ENCODE results near the gene SPON1.
"Not testable (repeated sequence)": the region's sequence is repeated elsewhere in the genome, so short reads cannot be mapped to it uniquely, and the experiment has no call there.

Gene SPON1

DNA sequence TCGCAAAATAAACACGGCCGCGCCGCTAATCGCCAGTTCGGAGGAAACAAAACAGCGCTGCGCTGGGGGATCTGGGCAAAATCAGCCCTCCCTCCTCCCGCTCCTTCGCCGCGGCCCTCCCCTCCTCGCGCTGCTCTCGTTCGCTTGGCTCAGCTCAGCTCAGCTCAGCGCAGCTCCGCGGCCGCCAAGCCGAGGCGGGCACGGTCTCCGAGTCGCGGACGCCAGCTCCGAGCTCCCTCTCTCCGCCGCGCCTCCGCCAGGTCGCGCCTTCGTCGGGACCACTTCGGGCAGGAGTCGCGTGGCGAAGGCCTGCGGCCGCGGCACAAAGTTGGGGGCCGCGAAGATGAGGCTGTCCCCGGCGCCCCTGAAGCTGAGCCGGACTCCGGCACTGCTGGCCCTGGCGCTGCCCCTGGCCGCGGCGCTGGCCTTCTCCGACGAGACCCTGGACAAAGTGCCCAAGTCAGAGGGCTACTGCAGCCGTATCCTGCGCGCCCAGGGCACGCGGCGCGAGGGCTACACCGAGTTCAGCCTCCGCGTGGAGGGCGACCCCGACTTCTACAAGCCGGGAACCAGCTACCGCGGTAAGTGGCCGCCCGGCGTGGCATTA is at the start of gene SPON1:
SPON1 (plus strand) TSS at position 162 of the 607 bp plus-strand sequence; CDS start at position 344, 182 bp downstream.
- Histone ChIP-seq H3K27me3 (ENCODE audit: insufficient read depth, low read length) (peaks cover 82% of the 10 kb centered on the region), H3K4me1 (ENCODE audit: insufficient read depth, low read length) (no peaks in the 10 kb centered on the region), H3K36me3 (ENCODE audit: insufficient read depth, low read length) (no peaks in the 10 kb centered on the region), H2AFZ (ENCODE audit: low read depth, low read length) (peak within 1 kb of the TSS; percentile 44), H3K4me3 (ENCODE audit: low read length) (no peak within 1 kb of the TSS), H3K9me3 (ENCODE audit: low read length) (no peaks in the 10 kb centered on the region)

GRCh38 chr11:13917264-13917663 is 45.3 kb upstream of the SPON1 start:
- no peaks in the 10 kb centered on the region for H3K36me3 ChIP-seq (ENCODE audit: insufficient read depth, low read length)
- no peak overlapping the region for H3K4me3 ChIP-seq (ENCODE audit: low read length)

DNA sequence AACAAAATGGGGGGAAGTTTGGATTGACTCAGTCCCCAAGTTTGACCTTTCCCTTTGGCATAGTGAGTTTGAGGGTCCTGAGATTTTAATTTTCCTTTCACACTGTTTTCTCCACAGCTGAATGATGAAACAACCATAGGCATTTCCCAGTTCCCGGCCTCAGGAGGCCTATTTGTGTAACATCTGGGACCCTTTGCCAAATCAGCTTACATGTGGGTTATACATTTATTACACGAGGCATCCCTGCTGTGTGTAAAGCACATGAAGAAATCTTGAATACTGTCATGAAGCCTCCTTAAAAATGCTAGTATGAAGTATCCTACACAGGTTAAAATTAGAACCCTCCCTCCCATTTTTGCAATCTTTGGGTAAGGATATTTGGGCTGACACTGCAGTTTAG is 44.6 kb upstream of the SPON1 start:
- H3K27me3 ChIP-seq (ENCODE audit: insufficient read depth, low read length), result no peaks in the 10 kb centered on the region

More at GRCh38 chr11:13917264-13917663, 45.3 kb upstream of the SPON1 start:
- Histone ChIP-seq H3K9me3 (ENCODE audit: low read length) (no peaks in the 10 kb centered on the region), H3K4me1 (ENCODE audit: insufficient read depth, low read length) (no peaks in the 10 kb centered on the region), H2AFZ (ENCODE audit: low read depth, low read length) (no peak overlapping the region), H3K27me3 (ENCODE audit: insufficient read depth, low read length) (no peaks in the 10 kb centered on the region)

DNA sequence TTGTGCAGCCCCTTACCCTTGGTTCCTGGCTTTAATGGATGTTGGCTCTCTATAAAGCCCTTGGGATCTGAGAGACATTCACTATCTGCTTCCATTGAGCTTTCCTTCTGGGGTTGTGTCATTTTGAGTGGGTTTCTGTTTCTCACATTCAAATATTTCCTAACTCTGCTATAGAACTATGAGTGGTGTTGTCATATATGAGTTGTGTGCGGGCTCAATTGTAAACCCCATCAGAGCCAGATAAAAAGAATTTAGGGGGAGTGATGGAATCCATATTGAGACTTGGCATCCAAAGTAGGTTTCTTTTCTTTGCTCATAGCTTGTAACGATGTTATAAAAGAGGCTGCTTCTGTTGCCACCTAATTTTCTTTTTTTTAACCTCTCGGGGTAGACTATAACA is 41.8 kb upstream of the SPON1 start:
- H3K36me3 ChIP-seq (ENCODE audit: insufficient read depth, low read length), result no peaks in the 10 kb centered on the region
- no peak overlapping the region for H3K4me3 ChIP-seq (ENCODE audit: low read length)
- H3K27me3 ChIP-seq (ENCODE audit: insufficient read depth, low read length), result no peaks in the 10 kb centered on the region
- no peak overlapping the region for H2AFZ ChIP-seq (ENCODE audit: low read depth, low read length)
- no peaks in the 10 kb centered on the region for H3K4me1 ChIP-seq (ENCODE audit: insufficient read depth, low read length)
- no peaks in the 10 kb centered on the region for H3K9me3 ChIP-seq (ENCODE audit: low read length)

More for the DNA sequence above, 44.6 kb upstream of the SPON1 start:
- no peak overlapping the region for H2AFZ ChIP-seq (ENCODE audit: low read depth, low read length)
- no peaks in the 10 kb centered on the region for H3K4me1 ChIP-seq (ENCODE audit: insufficient read depth, low read length)
- no peaks in the 10 kb centered on the region for H3K36me3 ChIP-seq (ENCODE audit: insufficient read depth, low read length)
- H3K4me3 ChIP-seq (ENCODE audit: low read length), result no peak overlapping the region
- H3K9me3 ChIP-seq (ENCODE audit: low read length), result no peaks in the 10 kb centered on the region

DNA sequence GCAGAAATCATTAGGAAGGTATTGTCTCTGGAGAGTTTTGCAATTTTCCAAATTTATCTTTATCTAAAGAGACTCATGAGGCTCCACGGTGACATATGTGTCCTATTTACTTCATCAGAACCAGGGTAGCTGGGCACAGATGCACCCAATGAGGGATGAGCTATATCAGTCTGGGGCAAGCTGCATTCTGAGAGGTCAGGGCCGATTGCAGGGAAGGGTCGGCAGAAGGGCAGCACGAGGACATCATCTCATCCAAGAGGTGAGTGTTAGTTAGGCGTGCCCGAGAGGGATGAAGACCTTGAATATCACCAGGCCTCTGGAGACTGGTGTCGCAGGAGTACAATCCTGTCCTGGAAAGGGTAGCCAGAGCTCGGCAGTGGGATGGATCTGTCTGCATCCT is 41.0 kb upstream of the SPON1 start:
- Histone ChIP-seq H3K4me1 (ENCODE audit: insufficient read depth, low read length) (no peaks in the 10 kb centered on the region), H3K36me3 (ENCODE audit: insufficient read depth, low read length) (no peaks in the 10 kb centered on the region), H3K9me3 (ENCODE audit: low read length) (no peaks in the 10 kb centered on the region), H3K4me3 (ENCODE audit: low read length) (no peak overlapping the region), H3K27me3 (ENCODE audit: insufficient read depth, low read length) (no peaks in the 10 kb centered on the region), H2AFZ (ENCODE audit: low read depth, low read length) (no peak overlapping the region)

DNA sequence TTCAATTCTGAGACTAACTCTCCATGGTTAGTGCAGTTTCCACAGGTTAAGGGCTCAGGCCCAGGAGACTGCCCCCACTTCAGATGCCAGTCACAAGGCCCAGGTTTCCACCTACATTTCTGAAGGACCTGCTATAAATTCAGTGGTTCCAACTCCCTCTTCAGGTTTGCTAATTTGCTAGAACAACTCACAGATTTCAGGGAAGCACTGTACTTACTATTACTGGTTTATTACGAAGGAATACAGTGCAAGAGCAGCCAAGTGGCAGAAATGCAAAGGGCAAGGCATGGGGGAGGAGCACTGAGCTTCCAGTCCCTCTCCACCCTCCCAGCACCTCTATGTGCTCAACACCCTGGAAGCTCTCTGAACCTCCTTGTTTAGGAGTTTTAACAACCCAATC is 39.3 kb upstream of the SPON1 start:
- H3K36me3 ChIP-seq (ENCODE audit: insufficient read depth, low read length), result no peaks in the 10 kb centered on the region
- no peaks in the 10 kb centered on the region for H3K27me3 ChIP-seq (ENCODE audit: insufficient read depth, low read length)
- no peak overlapping the region for H3K4me3 ChIP-seq (ENCODE audit: low read length)

DNA sequence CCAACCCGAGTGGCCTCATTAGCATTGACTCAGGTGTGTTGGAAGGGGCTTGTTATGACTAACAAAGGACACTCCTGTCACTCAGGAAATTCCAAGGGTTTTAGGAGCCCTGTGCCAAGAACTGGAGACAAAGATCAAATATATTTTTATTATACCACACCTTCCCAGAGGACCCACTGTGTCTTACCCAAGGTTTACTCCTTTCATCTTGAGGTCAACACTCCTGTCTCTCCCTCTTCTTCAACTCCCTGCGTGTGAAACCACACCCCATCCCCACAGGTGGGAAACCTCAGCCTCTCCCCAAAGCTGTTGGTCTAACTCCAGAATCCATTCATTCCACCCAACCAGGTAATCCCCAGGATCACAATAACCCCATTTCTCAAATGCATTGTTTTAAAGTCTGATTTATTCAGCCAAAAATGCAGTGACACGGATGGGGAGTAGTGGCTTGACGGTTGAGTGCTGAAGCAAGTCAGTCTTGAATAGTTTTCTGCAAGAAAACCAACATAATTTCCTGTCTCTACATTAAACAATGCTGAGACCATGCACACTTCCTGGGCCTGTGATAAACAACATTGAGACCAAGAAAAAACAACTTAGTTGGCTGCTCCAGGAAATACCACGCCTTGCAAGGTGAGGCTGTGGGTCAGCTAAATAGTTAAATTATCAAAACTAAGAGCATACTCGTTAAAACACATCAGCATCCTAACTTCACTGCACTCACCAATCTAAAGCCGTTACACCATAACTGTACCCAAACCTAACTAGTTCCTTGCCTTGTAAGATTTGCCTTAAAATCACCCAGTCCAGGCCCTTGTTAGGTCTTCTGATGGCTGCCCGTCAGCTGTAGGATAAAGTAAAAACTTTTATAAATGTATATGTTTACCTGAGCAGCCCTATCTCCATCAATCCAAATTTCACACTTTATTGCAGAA is 38.5 kb upstream of the SPON1 start:
- no peaks in the 10 kb centered on the region for H3K36me3 ChIP-seq (ENCODE audit: insufficient read depth, low read length)
- no peaks in the 10 kb centered on the region for H3K9me3 ChIP-seq (ENCODE audit: low read length)
- H2AFZ ChIP-seq (ENCODE audit: low read depth, low read length), result no peak overlapping the region
- peaks cover under 1% of the 10 kb centered on the region for H3K4me1 ChIP-seq (ENCODE audit: insufficient read depth, low read length)
- no peak overlapping the region for H3K4me3 ChIP-seq (ENCODE audit: low read length)
- no peaks in the 10 kb centered on the region for H3K27me3 ChIP-seq (ENCODE audit: insufficient read depth, low read length)

More for the DNA sequence above, 39.3 kb upstream of the SPON1 start:
- no peak overlapping the region for H2AFZ ChIP-seq (ENCODE audit: low read depth, low read length)
- H3K9me3 ChIP-seq (ENCODE audit: low read length), result no peaks in the 10 kb centered on the region
- no peaks in the 10 kb centered on the region for H3K4me1 ChIP-seq (ENCODE audit: insufficient read depth, low read length)

- no peak overlapping the region for H3K4me3 ChIP-seq (ENCODE audit: low read length)
- no peaks in the 10 kb centered on the region for H3K27me3 ChIP-seq (ENCODE audit: insufficient read depth, low read length)
- peaks cover 9% of the 10 kb centered on the region for H3K4me1 ChIP-seq (ENCODE audit: insufficient read depth, low read length)
- no peaks in the 10 kb centered on the region for H3K9me3 ChIP-seq (ENCODE audit: low read length)
- H3K36me3 ChIP-seq (ENCODE audit: insufficient read depth, low read length), result no peaks in the 10 kb centered on the region
- no peak overlapping the region for H2AFZ ChIP-seq (ENCODE audit: low read depth, low read length)
Observed at GRCh38 chr11:13924801-13925327, 37.7 kb upstream of the SPON1 start.

- not testable (repeated sequence) for H2AFZ ChIP-seq (ENCODE audit: low read depth, low read length); H3K36me3 ChIP-seq (ENCODE audit: insufficient read depth, low read length); H3K27me3 ChIP-seq (ENCODE audit: insufficient read depth, low read length); H3K9me3 ChIP-seq (ENCODE audit: low read length); H3K4me3 ChIP-seq (ENCODE audit: low read length); H3K4me1 ChIP-seq (ENCODE audit: insufficient read depth, low read length)
Observed at GRCh38 chr11:13926366-13926765, 36.2 kb upstream of the SPON1 start.

GRCh38 chr11:13926981-13927380 is 35.5 kb upstream of the SPON1 start:
- Histone ChIP-seq H3K9me3 (ENCODE audit: low read length) (no peaks in the 10 kb centered on the region), H3K4me1 (ENCODE audit: insufficient read depth, low read length) (peaks cover 9% of the 10 kb centered on the region), H2AFZ (ENCODE audit: low read depth, low read length) (no peak overlapping the region), H3K27me3 (ENCODE audit: insufficient read depth, low read length) (no peaks in the 10 kb centered on the region), H3K4me3 (ENCODE audit: low read length) (no peak overlapping the region), H3K36me3 (ENCODE audit: insufficient read depth, low read length) (no peaks in the 10 kb centered on the region)

GRCh38 chr11:13927481-13927880 is 35.0 kb upstream of the SPON1 start:
- H3K4me3 ChIP-seq (ENCODE audit: low read length), result no peak overlapping the region
- no peaks in the 10 kb centered on the region for H3K27me3 ChIP-seq (ENCODE audit: insufficient read depth, low read length)
- no peaks in the 10 kb centered on the region for H3K9me3 ChIP-seq (ENCODE audit: low read length)
- H3K36me3 ChIP-seq (ENCODE audit: insufficient read depth, low read length), result no peaks in the 10 kb centered on the region
- peaks cover 9% of the 10 kb centered on the region for H3K4me1 ChIP-seq (ENCODE audit: insufficient read depth, low read length)
- H2AFZ ChIP-seq (ENCODE audit: low read depth, low read length), result no peak overlapping the region

GRCh38 chr11:13928566-13929251 is 33.8 kb upstream of the SPON1 start:
- H2AFZ ChIP-seq (ENCODE audit: low read depth, low read length), result no peak overlapping the region
- H3K36me3 ChIP-seq (ENCODE audit: insufficient read depth, low read length), result no peaks in the 10 kb centered on the region
- H3K4me1 ChIP-seq (ENCODE audit: insufficient read depth, low read length), result peaks cover 9% of the 10 kb centered on the region
- no peak overlapping the region for H3K4me3 ChIP-seq (ENCODE audit: low read length)
- no peaks in the 10 kb centered on the region for H3K9me3 ChIP-seq (ENCODE audit: low read length)
- H3K27me3 ChIP-seq (ENCODE audit: insufficient read depth, low read length), result no peaks in the 10 kb centered on the region

DNA sequence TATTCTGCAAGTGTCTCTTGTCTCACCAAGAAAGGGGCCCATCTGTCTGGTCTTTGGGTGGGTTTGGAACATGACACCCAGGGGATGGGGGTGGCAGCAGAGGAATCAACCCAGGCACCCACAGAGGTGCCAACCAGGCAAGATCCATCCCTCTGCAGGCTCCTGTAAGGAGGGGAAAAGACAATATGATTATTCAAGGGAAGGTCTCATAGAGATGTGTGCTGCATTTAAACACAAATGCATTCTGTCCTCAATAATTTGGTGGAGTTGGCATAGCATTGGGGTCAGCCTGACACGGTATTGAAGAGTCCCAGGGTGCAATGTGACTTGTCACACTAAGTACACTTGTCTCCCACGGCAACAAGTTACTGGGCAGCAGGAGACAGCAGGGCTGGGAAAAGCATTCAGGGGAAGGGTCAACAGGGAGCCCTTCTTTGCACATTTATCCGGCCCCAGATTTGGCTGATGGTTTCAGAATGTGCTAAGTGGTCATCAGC is 33.1 kb upstream of the SPON1 start:
- Histone ChIP-seq H3K27me3 (ENCODE audit: insufficient read depth, low read length) (no peaks in the 10 kb centered on the region), H3K4me3 (ENCODE audit: low read length) (no peak overlapping the region), H3K9me3 (ENCODE audit: low read length) (no peaks in the 10 kb centered on the region)

More for the DNA sequence above, 33.1 kb upstream of the SPON1 start:
- H3K36me3 ChIP-seq (ENCODE audit: insufficient read depth, low read length), result no peaks in the 10 kb centered on the region
- H2AFZ ChIP-seq (ENCODE audit: low read depth, low read length), result no peak overlapping the region
- H3K4me1 ChIP-seq (ENCODE audit: insufficient read depth, low read length), result peaks cover 9% of the 10 kb centered on the region

All from neuron (in vitro differentiated cells).